BLaER1 treated with 17β-estradiol and CSF1 and Interleukin-3, amounts not matched to agents 10 nM and 100 nM (cell line): Measurements from ENCODE around the gene EFNA5.

Source experiments
- H3K27ac ChIP-seq, 11 experiments: shearing (Covaris generic); formaldehyde crosslinking; 2 replicates each; pipeline ENCODE4 v1.8.1; 2022
- H3K27me3 ChIP-seq, 11 experiments: shearing (Covaris generic); formaldehyde crosslinking; 2 replicates each; pipeline ENCODE4 v1.8.1; 2022
- H3K36me3 ChIP-seq, 11 experiments: shearing (Covaris generic); formaldehyde crosslinking; 2 replicates each; pipeline ENCODE4 v1.8.1; 2022
- H3K4me1 ChIP-seq, 10 experiments: shearing (Covaris generic); formaldehyde crosslinking; 2 replicates each; pipeline ENCODE4 v1.8.1; 2022
- H3K4me2 ChIP-seq, 11 experiments: shearing (Covaris generic); formaldehyde crosslinking; 2 replicates each; pipeline ENCODE4 v1.8.1; 2022
- H3K4me3 ChIP-seq, 10 experiments: shearing (Covaris generic); formaldehyde crosslinking; 2 replicates each; pipeline ENCODE4 v1.8.1; 2022
- H3K9ac ChIP-seq, 11 experiments: shearing (Covaris generic); formaldehyde crosslinking; 2 replicates each; pipeline ENCODE4 v1.8.1; 2022
- H3K9me3 ChIP-seq, 11 experiments: shearing (Covaris generic); formaldehyde crosslinking; replicated peaks in 1 of 11; 2 replicates each; pipeline ENCODE4 v1.8.1; 2022
- H4K20me1 ChIP-seq, 11 experiments: shearing (Covaris generic); formaldehyde crosslinking; 2 replicates each; pipeline ENCODE4 v1.8.1; 2022
- Cebpa-rat ChIP-seq, 11 experiments: shearing (Covaris generic); IDR thresholded peaks; 2 replicates each; pipeline ENCODE4 v1.8.1; 2022

The EFNA5 gene

DNA sequence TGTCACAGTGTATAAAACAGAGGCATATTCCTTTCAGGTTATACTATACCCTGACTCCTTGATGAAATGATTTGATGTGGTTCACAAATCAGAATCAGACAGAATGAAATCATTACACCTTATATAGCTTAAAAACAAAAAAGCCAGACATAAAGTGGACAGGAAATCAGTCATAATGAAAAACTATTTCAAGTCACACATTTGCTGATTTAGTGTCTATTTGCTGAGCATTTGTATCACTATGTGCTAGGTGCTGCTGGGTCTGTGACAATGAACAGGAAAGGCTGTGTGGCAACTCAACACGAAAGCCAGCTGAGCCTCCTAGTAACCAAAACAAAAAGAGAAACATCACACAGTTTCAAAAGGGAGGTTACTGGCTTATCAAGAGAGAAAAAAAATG, 194.0 kb downstream of the EFNA5 start:
- H3K27ac ChIP-seq, result no peak overlapping the region
- no peaks in the 10 kb centered on the region for H3K36me3 ChIP-seq
- H3K9me3 ChIP-seq, result no peaks in the 10 kb centered on the region
- no peak overlapping the region for H3K9ac ChIP-seq
- no peaks in the 10 kb centered on the region for H3K27me3 ChIP-seq
- no peaks in the 10 kb centered on the region for H4K20me1 ChIP-seq
- peaks cover 0 to 7% (median 0%) of the 10 kb centered on the region in 10 experiments; a peak in 2 of 20 replicates for H3K4me1 ChIP-seq
- no peak for TF ChIP-seq Cebpa-rat (IDR thresholded peaks at IDR 0.05)
- H3K4me2 ChIP-seq, result no peak overlapping the region
- no peak overlapping the region for H3K4me3 ChIP-seq

DNA sequence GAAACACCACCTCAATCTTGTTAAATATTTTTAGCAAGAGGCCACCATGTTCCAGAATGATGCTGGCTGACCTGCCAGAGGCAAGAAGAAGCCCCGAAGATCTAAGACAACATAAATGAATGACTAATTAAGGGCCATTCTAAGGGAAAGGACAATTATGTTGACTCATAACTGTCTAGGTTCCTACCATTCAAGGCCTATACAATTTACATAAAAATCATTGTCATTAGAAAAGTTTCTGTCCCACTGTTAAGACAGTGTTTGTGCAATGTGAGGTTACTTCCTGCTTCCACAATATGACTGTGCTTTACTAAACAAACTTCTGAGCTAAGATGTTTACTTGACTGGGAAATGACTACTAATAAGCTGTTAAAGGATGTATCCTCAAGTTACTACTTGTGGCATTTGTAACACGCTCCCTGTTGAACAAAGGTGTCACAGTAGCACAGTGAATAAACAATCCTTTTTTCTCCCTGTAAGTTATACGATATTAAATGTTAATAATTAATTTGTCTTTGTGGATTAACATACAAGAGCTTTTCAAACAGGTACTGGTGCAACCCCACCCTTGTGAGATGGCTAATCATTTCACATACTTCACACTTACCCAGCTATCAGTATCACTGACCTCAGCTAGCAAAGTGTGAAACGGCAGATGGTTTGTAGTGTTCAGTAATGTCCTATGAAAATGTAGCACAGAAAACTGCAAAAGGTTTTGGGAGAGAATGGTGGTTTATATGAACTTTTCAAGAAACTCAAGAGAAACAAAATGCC, 195.8 kb downstream of the EFNA5 start:
- no peak for TF ChIP-seq Cebpa-rat (IDR thresholded peaks at IDR 0.05)
- Histone ChIP-seq H3K9ac (no peak overlapping the region), H3K36me3 (no peaks in the 10 kb centered on the region), H3K27ac (peak overlapping the region in 2 of 11 experiments; percentile 44 to 47; a peak in 4 of 22 replicates), H3K4me2 (no peak overlapping the region), H3K4me1 (peaks cover 0 to 16% (median 2%) of the 10 kb centered on the region in 10 experiments; a peak in 11 of 20 replicates), H3K27me3 (no peaks in the 10 kb centered on the region), H3K4me3 (no peak overlapping the region), H3K9me3 (no peaks in the 10 kb centered on the region), H4K20me1 (no peaks in the 10 kb centered on the region)

GRCh38 chr5:107474361-107474715, 196.4 kb downstream of the EFNA5 start:
- Histone ChIP-seq H3K4me1 (peaks cover 3 to 21% (median 8%) of the 10 kb centered on the region in 10 experiments), H4K20me1 (no peaks in the 10 kb centered on the region), H3K27me3 (no peaks in the 10 kb centered on the region), H3K4me2 (no peak overlapping the region), H3K36me3 (no peaks in the 10 kb centered on the region), H3K9me3 (no peaks in the 10 kb centered on the region), H3K4me3 (no peak overlapping the region), H3K27ac (0 out of 22 replicates have a peak overlapping the region, but pooled peaks of 1 of the 11 experiments have one; percentile 47), H3K9ac (no peak overlapping the region)
- TF ChIP-seq Cebpa-rat (IDR thresholded peaks at IDR 0.05), result no peak

GRCh38 chr5:107472620-107473064, 198.1 kb downstream of the EFNA5 start:
- H3K4me2 ChIP-seq, result no peak overlapping the region
- TF ChIP-seq Cebpa-rat (IDR thresholded peaks at IDR 0.05), result no peak
- H3K4me3 ChIP-seq, result no peak overlapping the region
- H3K27ac ChIP-seq, result no peak overlapping the region
- H4K20me1 ChIP-seq, result no peaks in the 10 kb centered on the region
- no peaks in the 10 kb centered on the region for H3K36me3 ChIP-seq
- H3K9ac ChIP-seq, result no peak overlapping the region
- H3K4me1 ChIP-seq, result peaks cover 10 to 33% (median 15%) of the 10 kb centered on the region in 10 experiments
- H3K9me3 ChIP-seq, result no peaks in the 10 kb centered on the region
- H3K27me3 ChIP-seq, result no peaks in the 10 kb centered on the region

GRCh38 chr5:107470295-107470582, 200.5 kb downstream of the EFNA5 start:
- Histone ChIP-seq H3K9ac (peak overlapping the region in 1 of 11 experiments; percentile 45; a peak in 1 of 22 replicates), H3K4me3 (no peak overlapping the region), H3K27ac (peak overlapping the region in 4 of 11 experiments; percentile 46 to 75 (median 57); a peak in 6 of 22 replicates), H3K4me2 (peak overlapping the region in 6 of 11 experiments; percentile 36 to 75 (median 68); a peak in 10 of 22 replicates), H3K9me3 (no peaks in the 10 kb centered on the region), H4K20me1 (no peaks in the 10 kb centered on the region), H3K4me1 (peaks cover 10 to 33% (median 15%) of the 10 kb centered on the region in 10 experiments), H3K27me3 (no peaks in the 10 kb centered on the region), H3K36me3 (no peaks in the 10 kb centered on the region)
- TF ChIP-seq Cebpa-rat (IDR thresholded peaks at IDR 0.05), result no peak

DNA sequence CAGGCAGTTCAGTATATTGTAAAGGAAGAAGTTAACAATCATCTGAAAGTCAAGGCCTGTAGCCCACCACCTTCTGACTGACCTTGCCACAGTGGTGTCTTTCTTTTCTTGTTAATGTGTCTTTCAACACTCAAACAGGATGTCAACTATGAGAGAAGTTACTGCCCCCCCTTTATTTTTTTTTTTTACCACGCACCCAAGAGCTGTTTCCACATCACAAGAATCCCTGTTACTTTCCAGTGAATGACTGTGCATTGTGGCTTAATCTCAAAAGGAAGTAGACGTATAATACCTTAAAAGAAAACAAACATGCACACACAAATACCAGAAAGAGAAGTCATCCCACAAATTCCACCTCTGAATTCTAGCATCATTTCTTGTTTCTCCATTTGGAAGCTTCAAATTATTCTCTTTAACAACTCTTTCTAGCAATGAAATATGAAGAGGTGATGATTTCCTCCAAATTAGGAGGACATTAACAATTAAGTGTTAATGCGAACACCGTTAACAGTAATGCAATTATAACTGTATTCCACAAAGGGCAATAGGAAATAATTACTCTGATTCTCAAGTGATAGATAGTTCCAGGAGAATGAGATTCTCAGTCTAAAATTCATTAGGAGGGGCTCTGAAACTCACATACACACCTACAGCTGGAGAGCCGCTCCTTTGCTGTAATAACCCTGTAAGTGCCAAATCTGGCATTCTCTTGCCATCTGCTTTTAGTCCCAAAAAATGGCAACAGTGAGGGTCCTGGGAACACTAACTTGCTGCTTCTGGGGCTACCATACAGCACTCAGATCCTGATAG, 201.0 kb downstream of the EFNA5 start:
- no peaks in the 10 kb centered on the region for H3K36me3 ChIP-seq
- H3K4me2 ChIP-seq, result peak overlapping the region; percentile 36 to 75 (median 63)
- H3K27me3 ChIP-seq, result no peaks in the 10 kb centered on the region
- peaks cover 10 to 30% (median 15%) of the 10 kb centered on the region in 10 experiments for H3K4me1 ChIP-seq
- H3K27ac ChIP-seq, result peak overlapping the region in 5 of 11 experiments; percentile 7 to 75 (median 55); a peak in 10 of 22 replicates
- H3K4me3 ChIP-seq, result no peak overlapping the region
- TF ChIP-seq Cebpa-rat (IDR thresholded peaks at IDR 0.05), result peak in 1 of 11 experiments; percentile 17; a peak in 1 of 22 replicates
- peak overlapping the region in 2 of 11 experiments; percentile 17 to 45; a peak in 3 of 22 replicates for H3K9ac ChIP-seq
- no peaks in the 10 kb centered on the region for H3K9me3 ChIP-seq
- no peaks in the 10 kb centered on the region for H4K20me1 ChIP-seq

- H3K36me3 ChIP-seq, result no peaks in the 10 kb centered on the region
- no peaks in the 10 kb centered on the region for H3K9me3 ChIP-seq
- H3K4me1 ChIP-seq, result peaks cover 10 to 26% (median 15%) of the 10 kb centered on the region in 10 experiments
- no peak overlapping the region for H3K4me3 ChIP-seq
- no peaks in the 10 kb centered on the region for H3K27me3 ChIP-seq
- H3K4me2 ChIP-seq, result peak overlapping the region; percentile 36 to 75 (median 63)
- peak overlapping the region in 2 of 11 experiments; percentile 10 to 17; a peak in 3 of 22 replicates for H3K9ac ChIP-seq
- no peak for TF ChIP-seq Cebpa-rat (IDR thresholded peaks at IDR 0.05)
- H3K27ac ChIP-seq, result peak overlapping the region in 6 of 11 experiments; percentile 7 to 75 (median 42); a peak in 11 of 22 replicates
- no peaks in the 10 kb centered on the region for H4K20me1 ChIP-seq
Observed at GRCh38 chr5:107469064-107469463, 201.7 kb downstream of the EFNA5 start.

- H3K36me3 ChIP-seq, result no peaks in the 10 kb centered on the region
- peaks cover 10 to 26% (median 15%) of the 10 kb centered on the region in 10 experiments for H3K4me1 ChIP-seq
- no peaks in the 10 kb centered on the region for H4K20me1 ChIP-seq
- H3K9me3 ChIP-seq, result no peaks in the 10 kb centered on the region
- H3K4me3 ChIP-seq, result no peak overlapping the region
- H3K9ac ChIP-seq, result no peak overlapping the region
- H3K27ac ChIP-seq, result no peak overlapping the region; a peak in 1 of 22 replicates
- no peak for TF ChIP-seq Cebpa-rat (IDR thresholded peaks at IDR 0.05)
- H3K4me2 ChIP-seq, result peak overlapping the region in 3 of 11 experiments; percentile 55 to 69 (median 63); a peak in 3 of 22 replicates
- H3K27me3 ChIP-seq, result no peaks in the 10 kb centered on the region
Observed at GRCh38 chr5:107468276-107468675, 202.5 kb downstream of the EFNA5 start.
